ENCODE data around the gene WDR27. TPM values are rescaled to one million over a fixed set of nuclear protein-coding genes. Genes with fewer than 3 reads are reported as not detected.
"Not testable (repeated sequence)": the region's sequence is repeated elsewhere in the genome, so short reads cannot be mapped to it uniquely, and the experiment has no call there.

Gene WDR27
- total RNA-seq, 1 donor from 2014 or later, result 24.5 TPM

DNA sequence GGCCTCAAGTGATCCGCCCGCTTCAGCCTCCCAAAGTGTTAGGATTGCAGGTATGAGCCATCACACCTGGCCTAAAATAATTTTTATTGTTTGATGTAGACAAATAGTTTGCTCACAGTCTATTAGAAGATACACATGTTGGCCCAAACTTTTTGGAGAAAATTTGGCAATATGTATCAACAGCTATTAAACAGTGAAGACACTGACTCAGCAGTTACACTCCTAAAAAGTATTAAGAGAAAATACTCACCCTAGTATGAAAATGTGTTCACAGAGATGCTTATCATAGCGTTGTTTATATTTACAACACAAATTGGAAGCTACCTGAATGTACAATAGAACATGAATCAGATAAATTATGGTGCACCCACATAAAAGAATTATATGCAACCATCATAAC, 173.1 kb downstream of the WDR27 start:
- H3K36me3 ChIP-seq (ENCODE audit: control insufficient read depth in 3 of 3, insufficient read depth in 3 of 3, low read length in 3 of 3), result no peaks in the 10 kb centered on the region
- H3K4me1 ChIP-seq (ENCODE audit: control insufficient read depth in 3 of 3, insufficient read depth in 3 of 3, low read length in 3 of 3), result peaks cover 4 to 10% (median 5%) of the 10 kb centered on the region in 3 donors
- H3K9ac ChIP-seq (ENCODE audit: low read depth in 1 of 3, low read length in 3 of 3), result no peak overlapping the region
- H3K4me3 ChIP-seq (ENCODE audit: low read length in 3 of 3), result no peak overlapping the region
- no peaks in the 10 kb centered on the region for H3K9me3 ChIP-seq (ENCODE audit: control insufficient read depth in 3 of 3, low read length in 3 of 3)
- H3K27me3 ChIP-seq (ENCODE audit: control insufficient read depth in 3 of 3, insufficient read depth in 3 of 3, low read length in 3 of 3), result no peaks in the 10 kb centered on the region
- no peak overlapping the region for H3K27ac ChIP-seq (ENCODE audit: low read depth, low read length)

- Histone ChIP-seq H3K9ac (ENCODE audit: low read depth in 1 of 3, low read length in 3 of 3) (no peak overlapping the region), H3K27me3 (ENCODE audit: control insufficient read depth in 3 of 3, insufficient read depth in 3 of 3, low read length in 3 of 3) (no peaks in the 10 kb centered on the region), H3K4me3 (ENCODE audit: low read length in 3 of 3) (no peak overlapping the region), H3K9me3 (ENCODE audit: control insufficient read depth in 3 of 3, low read length in 3 of 3) (no peaks in the 10 kb centered on the region), H3K36me3 (ENCODE audit: control insufficient read depth in 3 of 3, insufficient read depth in 3 of 3, low read length in 3 of 3) (no peaks in the 10 kb centered on the region), H3K27ac (ENCODE audit: low read depth, low read length) (no peak overlapping the region), H3K4me1 (ENCODE audit: control insufficient read depth in 3 of 3, insufficient read depth in 3 of 3, low read length in 3 of 3) (peaks cover 4 to 10% (median 5%) of the 10 kb centered on the region in 3 donors)
Observed at GRCh38 chr6:169527306-169527705, 174.5 kb downstream of the WDR27 start.

GRCh38 chr6:169521825-169522224, 180.0 kb downstream of the WDR27 start:
- H3K27ac ChIP-seq (ENCODE audit: low read depth, low read length), result no peak overlapping the region
- peaks cover 0 to 7% (median 0%) of the 10 kb centered on the region in 3 donors for H3K9me3 ChIP-seq (ENCODE audit: control insufficient read depth in 3 of 3, low read length in 3 of 3)
- no peak overlapping the region for H3K9ac ChIP-seq (ENCODE audit: low read depth in 1 of 3, low read length in 3 of 3)
- H3K27me3 ChIP-seq (ENCODE audit: control insufficient read depth in 3 of 3, insufficient read depth in 3 of 3, low read length in 3 of 3), result no peaks in the 10 kb centered on the region
- no peak overlapping the region for H3K4me3 ChIP-seq (ENCODE audit: low read length in 3 of 3)
- no peaks in the 10 kb centered on the region for H3K4me1 ChIP-seq (ENCODE audit: control insufficient read depth in 3 of 3, insufficient read depth in 3 of 3, low read length in 3 of 3)
- H3K36me3 ChIP-seq (ENCODE audit: control insufficient read depth in 3 of 3, insufficient read depth in 3 of 3, low read length in 3 of 3), result no peaks in the 10 kb centered on the region

GRCh38 chr6:169520104-169520503, 181.7 kb downstream of the WDR27 start:
- no peak overlapping the region for H3K27ac ChIP-seq (ENCODE audit: low read depth, low read length)
- H3K27me3 ChIP-seq (ENCODE audit: control insufficient read depth in 3 of 3, insufficient read depth in 3 of 3, low read length in 3 of 3), result no peaks in the 10 kb centered on the region
- peaks cover 0 to 7% (median 0%) of the 10 kb centered on the region in 3 donors for H3K9me3 ChIP-seq (ENCODE audit: control insufficient read depth in 3 of 3, low read length in 3 of 3)
- H3K4me1 ChIP-seq (ENCODE audit: control insufficient read depth in 3 of 3, insufficient read depth in 3 of 3, low read length in 3 of 3), result no peaks in the 10 kb centered on the region
- H3K4me3 ChIP-seq (ENCODE audit: low read length in 3 of 3), result no peak overlapping the region
- H3K36me3 ChIP-seq (ENCODE audit: control insufficient read depth in 3 of 3, insufficient read depth in 3 of 3, low read length in 3 of 3), result no peaks in the 10 kb centered on the region
- H3K9ac ChIP-seq (ENCODE audit: low read depth in 1 of 3, low read length in 3 of 3), result no peak overlapping the region

- no peak overlapping the region for H3K9ac ChIP-seq (ENCODE audit: low read depth in 1 of 3, low read length in 3 of 3)
- H3K9me3 ChIP-seq (ENCODE audit: control insufficient read depth in 3 of 3, low read length in 3 of 3), result peaks cover 0 to 7% (median 0%) of the 10 kb centered on the region in 3 donors
- no peaks in the 10 kb centered on the region for H3K27me3 ChIP-seq (ENCODE audit: control insufficient read depth in 3 of 3, insufficient read depth in 3 of 3, low read length in 3 of 3)
- no peaks in the 10 kb centered on the region for H3K4me1 ChIP-seq (ENCODE audit: control insufficient read depth in 3 of 3, insufficient read depth in 3 of 3, low read length in 3 of 3)
- H3K36me3 ChIP-seq (ENCODE audit: control insufficient read depth in 3 of 3, insufficient read depth in 3 of 3, low read length in 3 of 3), result no peaks in the 10 kb centered on the region
- no peak overlapping the region for H3K4me3 ChIP-seq (ENCODE audit: low read length in 3 of 3)
- H3K27ac ChIP-seq (ENCODE audit: low read depth, low read length), result no peak overlapping the region
Observed at GRCh38 chr6:169518451-169518850, 183.4 kb downstream of the WDR27 start.

GRCh38 chr6:169513478-169514193, 188.2 kb downstream of the WDR27 start:
- Histone ChIP-seq H3K27me3 (ENCODE audit: control insufficient read depth in 3 of 3, insufficient read depth in 3 of 3, low read length in 3 of 3) (no peaks in the 10 kb centered on the region), H3K4me1 (ENCODE audit: control insufficient read depth in 3 of 3, insufficient read depth in 3 of 3, low read length in 3 of 3) (no peaks in the 10 kb centered on the region), H3K36me3 (ENCODE audit: control insufficient read depth in 3 of 3, insufficient read depth in 3 of 3, low read length in 3 of 3) (no peaks in the 10 kb centered on the region), H3K27ac (ENCODE audit: low read depth, low read length) (no peak overlapping the region), H3K9ac (ENCODE audit: low read depth in 1 of 3, low read length in 3 of 3) (no peak overlapping the region), H3K4me3 (ENCODE audit: low read length in 3 of 3) (no peak overlapping the region), H3K9me3 (ENCODE audit: control insufficient read depth in 3 of 3, low read length in 3 of 3) (peaks cover 0 to 5% (median 0%) of the 10 kb centered on the region in 3 donors)

- not testable (repeated sequence) for H3K4me3 ChIP-seq (ENCODE audit: low read length in 3 of 3); H3K9me3 ChIP-seq (ENCODE audit: control insufficient read depth in 3 of 3, low read length in 3 of 3); H3K27me3 ChIP-seq (ENCODE audit: control insufficient read depth in 3 of 3, insufficient read depth in 3 of 3, low read length in 3 of 3); H3K27ac ChIP-seq (ENCODE audit: low read depth, low read length); H3K9ac ChIP-seq (ENCODE audit: low read depth in 1 of 3, low read length in 3 of 3); H3K36me3 ChIP-seq (ENCODE audit: control insufficient read depth in 3 of 3, insufficient read depth in 3 of 3, low read length in 3 of 3); H3K4me1 ChIP-seq (ENCODE audit: control insufficient read depth in 3 of 3, insufficient read depth in 3 of 3, low read length in 3 of 3)
Observed at GRCh38 chr6:169511785-169512184, 190.0 kb downstream of the WDR27 start.

DNA sequence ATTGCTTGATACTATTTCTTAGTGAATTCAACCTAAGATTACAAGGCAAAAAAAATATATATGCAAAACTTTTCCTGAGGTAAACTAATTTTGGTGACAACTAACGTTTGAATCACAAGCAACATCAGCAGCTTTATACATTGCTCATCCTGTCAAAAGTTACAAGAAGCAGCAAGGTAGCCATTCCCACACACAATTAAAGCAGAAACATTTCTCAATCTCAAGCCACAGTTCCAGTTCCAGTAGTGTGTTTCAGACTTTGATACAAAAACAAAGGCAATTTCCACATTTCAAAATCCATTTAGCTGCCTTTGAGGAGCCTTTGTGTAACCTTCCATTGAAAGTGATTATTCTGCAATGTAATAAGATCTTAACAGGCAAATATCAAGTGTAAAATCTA, 191.0 kb downstream of the WDR27 start:
- Histone ChIP-seq H3K9me3 (ENCODE audit: control insufficient read depth in 3 of 3, low read length in 3 of 3) (no peaks in the 10 kb centered on the region), H3K36me3 (ENCODE audit: control insufficient read depth in 3 of 3, insufficient read depth in 3 of 3, low read length in 3 of 3) (no peaks in the 10 kb centered on the region), H3K4me1 (ENCODE audit: control insufficient read depth in 3 of 3, insufficient read depth in 3 of 3, low read length in 3 of 3) (no peaks in the 10 kb centered on the region)

DNA sequence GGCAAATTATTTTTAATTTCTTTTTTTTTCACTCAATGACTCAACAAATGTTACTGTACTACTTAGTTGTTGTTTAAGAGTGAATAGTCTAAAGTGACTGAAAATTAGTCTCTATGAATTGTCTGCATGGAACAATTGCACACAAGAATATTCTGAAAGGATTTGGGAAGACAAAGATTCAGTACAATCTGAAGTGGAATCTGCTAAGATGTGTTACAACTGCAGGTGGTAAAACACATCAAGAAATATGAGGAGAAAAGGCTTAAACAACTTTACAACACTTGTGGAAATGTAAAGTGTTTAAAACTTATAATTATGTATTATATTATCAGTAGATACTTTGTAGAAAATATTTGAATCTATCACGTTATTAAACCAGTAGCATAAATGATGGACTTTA, 193.4 kb downstream of the WDR27 start:
- Histone ChIP-seq H3K27me3 (ENCODE audit: control insufficient read depth in 3 of 3, insufficient read depth in 3 of 3, low read length in 3 of 3) (no peaks in the 10 kb centered on the region), H3K4me3 (ENCODE audit: low read length in 3 of 3) (no peak overlapping the region), H3K9me3 (ENCODE audit: control insufficient read depth in 3 of 3, low read length in 3 of 3) (no peaks in the 10 kb centered on the region), H3K27ac (ENCODE audit: low read depth, low read length) (no peak overlapping the region), H3K36me3 (ENCODE audit: control insufficient read depth in 3 of 3, insufficient read depth in 3 of 3, low read length in 3 of 3) (no peaks in the 10 kb centered on the region), H3K4me1 (ENCODE audit: control insufficient read depth in 3 of 3, insufficient read depth in 3 of 3, low read length in 3 of 3) (no peaks in the 10 kb centered on the region), H3K9ac (ENCODE audit: low read depth in 1 of 3, low read length in 3 of 3) (no peak overlapping the region)

More for the DNA sequence above, 191.0 kb downstream of the WDR27 start:
- no peaks in the 10 kb centered on the region for H3K27me3 ChIP-seq (ENCODE audit: control insufficient read depth in 3 of 3, insufficient read depth in 3 of 3, low read length in 3 of 3)
- H3K27ac ChIP-seq (ENCODE audit: low read depth, low read length), result no peak overlapping the region
- no peak overlapping the region for H3K9ac ChIP-seq (ENCODE audit: low read depth in 1 of 3, low read length in 3 of 3)
- no peak overlapping the region for H3K4me3 ChIP-seq (ENCODE audit: low read length in 3 of 3)

DNA sequence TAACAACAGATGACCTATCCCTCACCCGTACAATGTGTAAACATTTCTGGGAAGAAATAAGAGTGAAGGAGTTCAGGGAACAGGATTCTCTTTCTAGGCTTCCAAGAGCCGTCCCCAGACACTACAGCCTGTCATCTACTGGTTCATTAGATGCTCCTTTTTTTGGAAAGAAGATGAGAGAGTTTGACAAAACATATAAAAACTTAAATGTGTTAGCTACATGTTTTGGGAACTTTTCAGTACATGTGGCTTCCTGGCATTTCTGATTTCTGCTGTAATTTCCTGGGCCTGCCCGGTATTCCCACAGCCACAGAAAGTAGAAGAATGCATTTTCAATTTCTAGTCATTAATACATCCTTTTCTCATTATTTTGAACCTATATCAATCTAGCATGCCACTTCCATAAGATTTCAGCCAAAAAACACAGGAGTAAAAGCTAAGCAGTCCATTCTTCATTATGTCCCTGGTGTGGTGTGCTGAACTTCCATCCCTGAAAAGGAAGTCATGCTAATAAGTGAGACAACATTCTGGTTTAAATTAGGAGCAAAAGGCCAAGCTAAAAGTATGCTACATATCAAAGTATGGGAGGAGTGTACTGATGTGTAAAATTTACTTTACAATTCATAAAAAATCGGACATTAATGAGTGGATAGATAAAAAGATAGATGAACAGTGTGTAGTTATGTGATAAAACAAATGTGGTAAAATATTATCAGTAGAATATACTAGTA, 198.2 kb downstream of the WDR27 start:
- no peaks in the 10 kb centered on the region for H3K9me3 ChIP-seq (ENCODE audit: control insufficient read depth in 3 of 3, low read length in 3 of 3)
- H3K27me3 ChIP-seq (ENCODE audit: control insufficient read depth in 3 of 3, insufficient read depth in 3 of 3, low read length in 3 of 3), result no peaks in the 10 kb centered on the region
- no peak overlapping the region for H3K27ac ChIP-seq (ENCODE audit: low read depth, low read length)
- H3K4me3 ChIP-seq (ENCODE audit: low read length in 3 of 3), result no peak overlapping the region
- no peak overlapping the region for H3K9ac ChIP-seq (ENCODE audit: low read depth in 1 of 3, low read length in 3 of 3)
- H3K4me1 ChIP-seq (ENCODE audit: control insufficient read depth in 3 of 3, insufficient read depth in 3 of 3, low read length in 3 of 3), result peaks cover 0 to 4% (median 0%) of the 10 kb centered on the region in 3 donors
- no peaks in the 10 kb centered on the region for H3K36me3 ChIP-seq (ENCODE audit: control insufficient read depth in 3 of 3, insufficient read depth in 3 of 3, low read length in 3 of 3)
